Measurements from ENCODE around the gene FRMD3. TPM values are rescaled to one million over a fixed set of nuclear protein-coding genes. Genes with fewer than 3 reads are reported as not detected.

Gene FRMD3
- total RNA-seq, 1 experiment from 2014 or later: 0.55 TPM

DNA sequence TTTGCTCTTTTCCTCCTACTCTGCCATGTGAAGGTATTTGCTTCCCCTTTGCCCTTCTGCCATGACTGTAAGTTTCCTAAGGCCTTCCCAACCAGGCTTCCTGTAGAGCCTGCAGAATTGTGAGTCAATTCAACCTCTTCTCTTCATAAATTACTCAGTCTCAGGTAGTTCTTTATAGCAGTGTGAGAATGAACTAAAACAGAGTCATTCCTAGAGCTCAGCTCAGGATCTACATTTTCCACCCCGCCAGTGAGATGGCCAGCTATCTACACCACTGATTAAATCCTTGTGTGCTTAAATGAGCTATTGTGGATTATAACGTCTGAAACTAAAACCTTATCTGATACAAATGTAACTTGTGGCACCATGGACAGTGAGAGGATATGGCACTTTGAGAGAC is 55.0 kb downstream of the FRMD3 start:
- Histone ChIP-seq H4K5ac (ENCODE audit: insufficient read length, low read depth, low read length) (no peak overlapping the region), H3K23ac (ENCODE audit: insufficient read length, low read depth, low read length) (no peak overlapping the region), H3K9ac (ENCODE audit: extremely low read depth, insufficient read length, low read length) (no peak overlapping the region), H3K18ac (ENCODE audit: insufficient read length, low read depth, low read length) (no peak overlapping the region), H3K9me3 (ENCODE audit: control insufficient read depth, low read depth, low read length) (no peaks in the 10 kb centered on the region), H3K4me2 (ENCODE audit: insufficient read depth, insufficient read length, low read length) (no peak overlapping the region), H3K27ac (ENCODE audit: insufficient read length, low read depth, low read length) (no peak overlapping the region), H3K4me1 (ENCODE audit: insufficient read depth, low read length) (no peaks in the 10 kb centered on the region), H3K4ac (ENCODE audit: low read depth, low read length) (no peak overlapping the region), H3K79me2 (ENCODE audit: insufficient read depth, low read length) (no peaks in the 10 kb centered on the region), H4K8ac (replicated peaks; ENCODE audit: insufficient read length, low read depth, low read length) (no peak overlapping the region), H2AK5ac (ENCODE audit: insufficient read length, low read length) (no peak overlapping the region), H3K27me3 (ENCODE audit: insufficient read depth, low read length) (no peaks in the 10 kb centered on the region), H2BK20ac (ENCODE audit: low read depth, low read length, poor library complexity, severe bottlenecking) (no peak overlapping the region), H3T11ph (ENCODE audit: low read length) (no peak overlapping the region), H2AFZ (ENCODE audit: low read length) (no peak overlapping the region), H2BK15ac (ENCODE audit: low read depth, low read length) (no peak overlapping the region), H2BK12ac (ENCODE audit: insufficient read length, low read depth, low read length) (no peak overlapping the region), H3K56ac (ENCODE audit: insufficient read length, low read depth, low read length) (no peak overlapping the region), H3K79me1 (ENCODE audit: insufficient read depth, low read depth, low read length, poor library complexity, severe bottlenecking) (no peaks in the 10 kb centered on the region), H2BK5ac (ENCODE audit: insufficient read length, low read length) (no peak overlapping the region), H3K14ac (ENCODE audit: insufficient read depth, low read length) (no peak overlapping the region), H2BK120ac (ENCODE audit: low read depth, low read length, poor library complexity, severe bottlenecking) (no peak overlapping the region), H4K91ac (ENCODE audit: insufficient read length, low read depth, low read length) (no peak overlapping the region), H4K20me1 (ENCODE audit: control insufficient read depth, insufficient read depth, insufficient read length) (no peaks in the 10 kb centered on the region), H3K23me2 (ENCODE audit: insufficient read length, low read depth, low read length, poor library complexity, severe bottlenecking) (no peaks in the 10 kb centered on the region)
- peaks cover 0 to 2% (median 0%) of the 10 kb centered on the region in 3 experiments; a peak in 1 of 7 replicates for H3K36me3 Mint-ChIP-seq (ENCODE audit: insufficient read depth in 1 of 3, low read depth in 3 of 3)
- no CpG with 5 or more reads among the region's 2 CpGs for WGBS (ENCODE audit: extremely low coverage, insufficient read length, low lambda C conversion rate)
- H3K4me1 Mint-ChIP-seq: no peaks in the 10 kb centered on the region
- DNase-seq: no peak
- no peak overlapping the region for H3K4me3 Mint-ChIP-seq
- TF ChIP-seq, protein P1, sequence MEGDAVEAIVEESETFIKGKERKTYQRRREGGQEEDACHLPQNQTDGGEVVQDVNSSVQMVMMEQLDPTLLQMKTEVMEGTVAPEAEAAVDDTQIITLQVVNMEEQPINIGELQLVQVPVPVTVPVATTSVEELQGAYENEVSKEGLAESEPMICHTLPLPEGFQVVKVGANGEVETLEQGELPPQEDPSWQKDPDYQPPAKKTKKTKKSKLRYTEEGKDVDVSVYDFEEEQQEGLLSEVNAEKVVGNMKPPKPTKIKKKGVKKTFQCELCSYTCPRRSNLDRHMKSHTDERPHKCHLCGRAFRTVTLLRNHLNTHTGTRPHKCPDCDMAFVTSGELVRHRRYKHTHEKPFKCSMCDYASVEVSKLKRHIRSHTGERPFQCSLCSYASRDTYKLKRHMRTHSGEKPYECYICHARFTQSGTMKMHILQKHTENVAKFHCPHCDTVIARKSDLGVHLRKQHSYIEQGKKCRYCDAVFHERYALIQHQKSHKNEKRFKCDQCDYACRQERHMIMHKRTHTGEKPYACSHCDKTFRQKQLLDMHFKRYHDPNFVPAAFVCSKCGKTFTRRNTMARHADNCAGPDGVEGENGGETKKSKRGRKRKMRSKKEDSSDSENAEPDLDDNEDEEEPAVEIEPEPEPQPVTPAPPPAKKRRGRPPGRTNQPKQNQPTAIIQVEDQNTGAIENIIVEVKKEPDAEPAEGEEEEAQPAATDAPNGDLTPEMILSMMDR (conservative IDR thresholded peaks at IDR 0.05): no peak
- no peaks in the 10 kb centered on the region; the same call in 1 of the 2 replicates for H3K27me3 Mint-ChIP-seq (ENCODE audit: low read depth)
- H3K9me3 Mint-ChIP-seq: peaks cover 5 to 7% of the 10 kb centered on the region in 2 experiments; a peak in 3 of 5 replicates
- 0 out of 7 replicates have a peak overlapping the region, but pooled peaks of 1 of the 3 experiments have one; percentile 53 for H3K27ac Mint-ChIP-seq

Data from H9 (cell line).